HCT116 (cell line): Measurements from ENCODE around the gene GLRA2. TPM values are rescaled to one million over a fixed set of nuclear protein-coding genes. Genes with fewer than 3 reads are reported as not detected.

ENCODE experiments used
- ATAC-seq: fragments of 200-7000 bp; cut with Tn5 transposase; 2 replicates; pipeline ENCODE4 v1.9.1; 2020; ENCODE audit warnings: mild to moderate bottlenecking, moderate library complexity
- BruUV-seq: library from RNA; stranded (reverse); fragments of 400-500 nt; replicated peaks from 2 replicates; lab custom pipeline; 2021; lab: Mats Ljungman, UMichigan
- CTCF ChIA-PET: fragments of 300-600 bp; sonication (Branson Sonifier 250); formaldehyde crosslinking; loops from one replicate; lab custom pipeline; 2021; ENCODE audit warnings: antibody characterized with exemption; lab: Charles Lee
- POLR2A ChIA-PET: fragments of 300-600, 350-600 bp; sonication (Branson Sonifier 250); formaldehyde crosslinking; loops from one replicate; lab custom pipeline; 2021; ENCODE audit warnings: antibody characterized with exemption; lab: Charles Lee
- RAD21 ChIA-PET, 2 experiments: fragments of 300-600 bp; sonication (Branson Sonifier 250); formaldehyde crosslinking; loops; one replicate each; lab custom pipeline; 2023; ENCODE audit warnings: low total read pairs in 2 of 2; ENCODE audit not compliant: uncharacterized antibody in 2 of 2, unreplicated experiment in 2 of 2, low non-redundant PET in 1 of 2; lab: Charles Lee
- DNase-seq: peaks from one replicate; pipeline ENCODE4 v3.0.0-alpha.2; 2010; ENCODE audit warnings: low read depth, low spot score
- H2AFZ ChIP-seq: fragments of 200-600 bp; shearing (Covaris generic), sonication (generic); 2 replicates; pipeline ENCODE4 v1.6.1; 2017; ENCODE audit warnings: low read depth, mixed run types, mixed read lengths, antibody characterized with exemption, low read length; ENCODE audit not compliant: poor library complexity, severe bottlenecking
- H3K27ac ChIP-seq: 2 replicates; pipeline ENCODE4 v1.5.1; 2012; ENCODE audit warnings: low read depth, low read length
- H3K27me3 ChIP-seq: fragments of 200-600 bp; sonication (generic); 2 replicates; pipeline ENCODE4 v1.6.1; 2016; ENCODE audit warnings: mixed run types, low read length, mixed read lengths; ENCODE audit not compliant: insufficient read depth
- H3K36me3 ChIP-seq, 2 experiments: fragments of 200-500 bp in 1 of 2; fragments of 200-600 bp in 1 of 2; sonication (Bioruptor generic) in 1 of 2; sonication (generic) in 1 of 2; 2 replicates each; pipeline versions ENCODE4 v1.5.1 to v1.6.1; 2014 to 2016; ENCODE audit warnings: low read length in 2 of 2, inconsistent platforms in 1 of 2, mixed read lengths in 1 of 2, mixed run types in 1 of 2; ENCODE audit not compliant: insufficient read depth in 2 of 2, control insufficient read depth in 1 of 2
- H3K4me1 ChIP-seq, 2 experiments: fragments of 200-600 bp in 1 of 2; sonication (generic) in 1 of 2; 2 replicates each; pipeline versions ENCODE4 v1.5.1 to v1.6.1; 2012 to 2017; ENCODE audit warnings: low read length in 2 of 2, inconsistent platforms in 1 of 2, mild to moderate bottlenecking in 1 of 2, mixed read lengths in 1 of 2, mixed run types in 1 of 2, moderate library complexity in 1 of 2; ENCODE audit not compliant: insufficient read depth in 2 of 2, control insufficient read depth in 1 of 2
- H3K4me2 ChIP-seq: fragments of 200-600 bp; sonication (generic); 2 replicates; pipeline ENCODE4 v1.6.1; 2017; ENCODE audit warnings: mixed run types, low read length, mixed read lengths
- H3K4me3 ChIP-seq, 2 experiments: fragments of 200-600 bp in 1 of 2; sonication (generic) in 1 of 2; replicated peaks in 1 of 2; 2 replicates each; pipeline ENCODE4 v1.5.1; 2011 to 2016; ENCODE audit warnings: low read length in 2 of 2, control low read depth in 1 of 2, low read depth in 1 of 2, mild to moderate bottlenecking in 1 of 2, mixed read lengths in 1 of 2, mixed run types in 1 of 2
- H3K79me2 ChIP-seq: fragments of 200-600 bp; sonication (generic); 2 replicates; pipeline ENCODE4 v1.6.1; 2017; ENCODE audit warnings: mild to moderate bottlenecking, mixed run types, low read length, moderate library complexity, mixed read lengths; ENCODE audit not compliant: insufficient read depth
- H3K9ac ChIP-seq: fragments of 200-600 bp; sonication (generic); 2 replicates; pipeline ENCODE4 v1.6.1; 2016; ENCODE audit warnings: low read length, mixed read lengths
- H3K9me2 ChIP-seq: fragments of 200-600 bp; sonication (generic), shearing (Covaris generic); 2 replicates; pipeline ENCODE4 v1.6.1; 2017; ENCODE audit warnings: mixed run types, mild to moderate bottlenecking, moderate library complexity; ENCODE audit not compliant: insufficient read depth
- H3K9me3 ChIP-seq, 2 experiments: fragments of 200-500 bp in 1 of 2; fragments of 200-600 bp in 1 of 2; sonication (Bioruptor generic) in 1 of 2; sonication (generic) in 1 of 2; 2 replicates each; pipeline ENCODE4 v1.6.1; 2014 to 2017; ENCODE audit warnings: low read length in 2 of 2, mixed read lengths in 2 of 2, inconsistent platforms in 1 of 2, low read depth in 1 of 2, mild to moderate bottlenecking in 1 of 2, mixed run types in 1 of 2, moderate library complexity in 1 of 2; ENCODE audit not compliant: control insufficient read depth in 1 of 2, insufficient read depth in 1 of 2
- H4K20me1 ChIP-seq: fragments of 200-600 bp; sonication (generic), shearing (Covaris generic); 2 replicates; pipeline ENCODE4 v1.6.1; 2017; ENCODE audit warnings: mixed run types, mild to moderate bottlenecking, moderate library complexity; ENCODE audit not compliant: insufficient read depth
- CEBPB ChIP-seq: IDR thresholded peaks from 2 replicates; pipeline ENCODE4 v1.6.1; 2012; ENCODE audit warnings: low read depth
- EGR1 ChIP-seq: IDR thresholded peaks from 2 replicates; pipeline ENCODE4 v1.6.1; 2012; ENCODE audit warnings: low read depth
- ELF1 ChIP-seq: IDR thresholded peaks from 2 replicates; pipeline ENCODE4 v1.6.1; 2012; ENCODE audit warnings: low read depth, borderline replicate concordance
- EZH2 ChIP-seq: fragments of 200-600 bp; sonication (generic); IDR thresholded peaks from 2 replicates; pipeline ENCODE4 v1.6.1; 2017; ENCODE audit warnings: antibody characterized with exemption, mixed run types
- EZH2phosphoT487 ChIP-seq: fragments of 200-600 bp; IDR thresholded peaks from 2 replicates; pipeline ENCODE4 v1.6.1; 2018; ENCODE audit warnings: antibody characterized with exemption, borderline replicate concordance
- POLR2A ChIP-seq: IDR thresholded peaks from 2 replicates; pipeline ENCODE4 v1.7.0; 2011; ENCODE audit warnings: borderline replicate concordance; ENCODE audit not compliant: insufficient read depth, insufficient read length; ENCODE audit errors: extremely low read depth
- POLR2AphosphoS5 ChIP-seq: IDR thresholded peaks from 2 replicates; pipeline ENCODE4 v1.6.1; 2011; ENCODE audit warnings: mild to moderate bottlenecking, low read depth, low read length, moderate library complexity
- SIN3A ChIP-seq: IDR thresholded peaks from 2 replicates; pipeline ENCODE4 v1.6.1; 2012; ENCODE audit warnings: low read depth
- SP1 ChIP-seq: IDR thresholded peaks from 2 replicates; pipeline ENCODE4 v1.6.1; 2012; ENCODE audit warnings: low read depth
- ZNF274 ChIP-seq: fragments of 200-500 bp; sonication (Bioruptor generic); IDR thresholded peaks from 2 replicates; pipeline ENCODE4 v1.6.1; 2014; ENCODE audit warnings: mild to moderate bottlenecking, low read depth, low read length, inconsistent platforms
- intact Hi-C: fragments of 100-400 bp; cut with micrococcal nuclease; formaldehyde crosslinking; loops from 2 replicates; pipeline ENCODE4 v1.10.0; 2022
- total RNA-seq: library from RNA; stranded (reverse); gene quantifications from one replicate; pipeline ENCODE4 v1.2.1, GENCODE V29; 2021; ENCODE audit not compliant: unreplicated experiment
- TF ChIP-seq, protein P1 (sequence below): IDR thresholded peaks from 2 replicates; pipeline ENCODE4 v1.6.1; 2012; ENCODE audit warnings: low read depth
- TF ChIP-seq, protein P2 (sequence below), 3 experiments: fragments of 200-600 bp in 1 of 3; sonication (generic) in 1 of 3; IDR thresholded peaks in 2 of 3; conservative IDR thresholded peaks in 1 of 3; 2 replicates each; pipeline ENCODE4 v1.5.1; 2012 to 2017; ENCODE audit warnings: low read depth in 2 of 3, low read length in 2 of 3, antibody characterized with exemption in 1 of 3, borderline replicate concordance in 1 of 3, control low read depth in 1 of 3, mild to moderate bottlenecking in 1 of 3, mixed read lengths in 1 of 3, mixed run types in 1 of 3, moderate library complexity in 1 of 3; ENCODE audit not compliant: insufficient read depth in 1 of 3
- TF ChIP-seq, protein P3 (sequence below): IDR thresholded peaks from 2 replicates; pipeline ENCODE4 v1.6.1; 2012
- TF ChIP-seq, protein P4 (sequence below): IDR thresholded peaks from 2 replicates; pipeline ENCODE4 v1.6.1; 2012

GLRA2 gene
- total RNA-seq, 1 experiment from 2014 or later, result not detected

GRCh38 chrX:14775416-14775815 is 246.1 kb downstream of the GLRA2 start:
- Histone ChIP-seq H3K9me3 (no peaks in the 10 kb centered on the region), H3K27ac (no peak overlapping the region), H3K36me3 (no peaks in the 10 kb centered on the region), H3K9ac (no peak overlapping the region), H3K9me2 (no peaks in the 10 kb centered on the region), H3K79me2 (no peaks in the 10 kb centered on the region), H4K20me1 (no peaks in the 10 kb centered on the region), H3K4me2 (no peak overlapping the region), H3K4me3 (no peak overlapping the region), H3K4me1 (no peaks in the 10 kb centered on the region), H2AFZ (no peak overlapping the region), H3K27me3 (no peaks in the 10 kb centered on the region)
- intact Hi-C loops, result no loop called here
- BruUV-seq, result no TSS peak
- no peak for TF ChIP-seq EZH2
- TF ChIP-seq SIN3A, result no peak
- CTCF ChIA-PET, result no interaction called here
- RAD21 ChIA-PET, result no interaction called here
- ATAC-seq (no peak), DNase-seq (no peak)
- POLR2A ChIA-PET, result no interaction called here

- BruUV-seq, result no TSS peak
- Histone ChIP-seq H3K9ac (no peak overlapping the region), H3K4me2 (no peak overlapping the region), H3K36me3 (no peaks in the 10 kb centered on the region), H3K4me3 (no peak overlapping the region), H3K79me2 (no peaks in the 10 kb centered on the region), H3K27me3 (no peaks in the 10 kb centered on the region), H2AFZ (no peak overlapping the region), H3K4me1 (no peaks in the 10 kb centered on the region), H3K9me3 (no peaks in the 10 kb centered on the region), H3K9me2 (no peaks in the 10 kb centered on the region), H3K27ac (no peak overlapping the region), H4K20me1 (no peaks in the 10 kb centered on the region)
- TF ChIP-seq ELF1 (no peak), EZH2phosphoT487 (no peak), ZNF274 (no peak), EGR1 (no peak), POLR2A (no peak), CEBPB (no peak), SP1 (no peak), POLR2AphosphoS5 (no peak)
- TF ChIP-seq, protein P1, sequence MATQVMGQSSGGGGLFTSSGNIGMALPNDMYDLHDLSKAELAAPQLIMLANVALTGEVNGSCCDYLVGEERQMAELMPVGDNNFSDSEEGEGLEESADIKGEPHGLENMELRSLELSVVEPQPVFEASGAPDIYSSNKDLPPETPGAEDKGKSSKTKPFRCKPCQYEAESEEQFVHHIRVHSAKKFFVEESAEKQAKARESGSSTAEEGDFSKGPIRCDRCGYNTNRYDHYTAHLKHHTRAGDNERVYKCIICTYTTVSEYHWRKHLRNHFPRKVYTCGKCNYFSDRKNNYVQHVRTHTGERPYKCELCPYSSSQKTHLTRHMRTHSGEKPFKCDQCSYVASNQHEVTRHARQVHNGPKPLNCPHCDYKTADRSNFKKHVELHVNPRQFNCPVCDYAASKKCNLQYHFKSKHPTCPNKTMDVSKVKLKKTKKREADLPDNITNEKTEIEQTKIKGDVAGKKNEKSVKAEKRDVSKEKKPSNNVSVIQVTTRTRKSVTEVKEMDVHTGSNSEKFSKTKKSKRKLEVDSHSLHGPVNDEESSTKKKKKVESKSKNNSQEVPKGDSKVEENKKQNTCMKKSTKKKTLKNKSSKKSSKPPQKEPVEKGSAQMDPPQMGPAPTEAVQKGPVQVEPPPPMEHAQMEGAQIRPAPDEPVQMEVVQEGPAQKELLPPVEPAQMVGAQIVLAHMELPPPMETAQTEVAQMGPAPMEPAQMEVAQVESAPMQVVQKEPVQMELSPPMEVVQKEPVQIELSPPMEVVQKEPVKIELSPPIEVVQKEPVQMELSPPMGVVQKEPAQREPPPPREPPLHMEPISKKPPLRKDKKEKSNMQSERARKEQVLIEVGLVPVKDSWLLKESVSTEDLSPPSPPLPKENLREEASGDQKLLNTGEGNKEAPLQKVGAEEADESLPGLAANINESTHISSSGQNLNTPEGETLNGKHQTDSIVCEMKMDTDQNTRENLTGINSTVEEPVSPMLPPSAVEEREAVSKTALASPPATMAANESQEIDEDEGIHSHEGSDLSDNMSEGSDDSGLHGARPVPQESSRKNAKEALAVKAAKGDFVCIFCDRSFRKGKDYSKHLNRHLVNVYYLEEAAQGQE, result no peak
- TF ChIP-seq, protein P2, sequence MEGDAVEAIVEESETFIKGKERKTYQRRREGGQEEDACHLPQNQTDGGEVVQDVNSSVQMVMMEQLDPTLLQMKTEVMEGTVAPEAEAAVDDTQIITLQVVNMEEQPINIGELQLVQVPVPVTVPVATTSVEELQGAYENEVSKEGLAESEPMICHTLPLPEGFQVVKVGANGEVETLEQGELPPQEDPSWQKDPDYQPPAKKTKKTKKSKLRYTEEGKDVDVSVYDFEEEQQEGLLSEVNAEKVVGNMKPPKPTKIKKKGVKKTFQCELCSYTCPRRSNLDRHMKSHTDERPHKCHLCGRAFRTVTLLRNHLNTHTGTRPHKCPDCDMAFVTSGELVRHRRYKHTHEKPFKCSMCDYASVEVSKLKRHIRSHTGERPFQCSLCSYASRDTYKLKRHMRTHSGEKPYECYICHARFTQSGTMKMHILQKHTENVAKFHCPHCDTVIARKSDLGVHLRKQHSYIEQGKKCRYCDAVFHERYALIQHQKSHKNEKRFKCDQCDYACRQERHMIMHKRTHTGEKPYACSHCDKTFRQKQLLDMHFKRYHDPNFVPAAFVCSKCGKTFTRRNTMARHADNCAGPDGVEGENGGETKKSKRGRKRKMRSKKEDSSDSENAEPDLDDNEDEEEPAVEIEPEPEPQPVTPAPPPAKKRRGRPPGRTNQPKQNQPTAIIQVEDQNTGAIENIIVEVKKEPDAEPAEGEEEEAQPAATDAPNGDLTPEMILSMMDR (IDR thresholded peaks at IDR 0.05 in 2 of 3, conservative IDR thresholded peaks at IDR 0.05 in 1 of 3; ENCODE audit: borderline replicate concordance in 1 of 3, insufficient read depth in 1 of 3, low read depth in 2 of 3, low read length in 2 of 3), result no peak
- TF ChIP-seq, protein P3, sequence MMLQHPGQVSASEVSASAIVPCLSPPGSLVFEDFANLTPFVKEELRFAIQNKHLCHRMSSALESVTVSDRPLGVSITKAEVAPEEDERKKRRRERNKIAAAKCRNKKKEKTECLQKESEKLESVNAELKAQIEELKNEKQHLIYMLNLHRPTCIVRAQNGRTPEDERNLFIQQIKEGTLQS, result no peak
- TF ChIP-seq, protein P4, sequence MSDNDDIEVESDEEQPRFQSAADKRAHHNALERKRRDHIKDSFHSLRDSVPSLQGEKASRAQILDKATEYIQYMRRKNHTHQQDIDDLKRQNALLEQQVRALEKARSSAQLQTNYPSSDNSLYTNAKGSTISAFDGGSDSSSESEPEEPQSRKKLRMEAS, result no peak
- DNase-seq (no peak), ATAC-seq (no peak)
- intact Hi-C loops, result no loop called here
- RAD21 ChIA-PET, result no interaction called here
- CTCF ChIA-PET, result no interaction called here
- POLR2A ChIA-PET, result no interaction called here
These were observed 247.6 kb downstream of the GLRA2 start for GRCh38 chrX:14776901-14777300.
